Cardiac fibroblast (primary cell): ENCODE data around the gene NCOR2.

Source experiments
- DNase-seq, 2 donors: peaks; one replicate each; pipeline versions ENCODE4 v3.0.0 to v3.0.0-alpha.2; 2010; ENCODE audit warnings: low read depth in 2 of 2
- H3K4me3 ChIP-seq, 2 donors: replicated peaks in 1 of 2; 1 replicate in 1 of 2; 2 replicates in 1 of 2; pipeline ENCODE4 v1.5.1; 2011; ENCODE audit warnings: low read depth in 2 of 2, low read length in 2 of 2, mild to moderate bottlenecking in 2 of 2, moderate library complexity in 1 of 2
- CTCF ChIP-seq: IDR thresholded peaks from one replicate; pipeline ENCODE4 v1.5.1; 2011; ENCODE audit warnings: low read depth, mild to moderate bottlenecking, low read length, inconsistent platforms

Gene NCOR2

DNA sequence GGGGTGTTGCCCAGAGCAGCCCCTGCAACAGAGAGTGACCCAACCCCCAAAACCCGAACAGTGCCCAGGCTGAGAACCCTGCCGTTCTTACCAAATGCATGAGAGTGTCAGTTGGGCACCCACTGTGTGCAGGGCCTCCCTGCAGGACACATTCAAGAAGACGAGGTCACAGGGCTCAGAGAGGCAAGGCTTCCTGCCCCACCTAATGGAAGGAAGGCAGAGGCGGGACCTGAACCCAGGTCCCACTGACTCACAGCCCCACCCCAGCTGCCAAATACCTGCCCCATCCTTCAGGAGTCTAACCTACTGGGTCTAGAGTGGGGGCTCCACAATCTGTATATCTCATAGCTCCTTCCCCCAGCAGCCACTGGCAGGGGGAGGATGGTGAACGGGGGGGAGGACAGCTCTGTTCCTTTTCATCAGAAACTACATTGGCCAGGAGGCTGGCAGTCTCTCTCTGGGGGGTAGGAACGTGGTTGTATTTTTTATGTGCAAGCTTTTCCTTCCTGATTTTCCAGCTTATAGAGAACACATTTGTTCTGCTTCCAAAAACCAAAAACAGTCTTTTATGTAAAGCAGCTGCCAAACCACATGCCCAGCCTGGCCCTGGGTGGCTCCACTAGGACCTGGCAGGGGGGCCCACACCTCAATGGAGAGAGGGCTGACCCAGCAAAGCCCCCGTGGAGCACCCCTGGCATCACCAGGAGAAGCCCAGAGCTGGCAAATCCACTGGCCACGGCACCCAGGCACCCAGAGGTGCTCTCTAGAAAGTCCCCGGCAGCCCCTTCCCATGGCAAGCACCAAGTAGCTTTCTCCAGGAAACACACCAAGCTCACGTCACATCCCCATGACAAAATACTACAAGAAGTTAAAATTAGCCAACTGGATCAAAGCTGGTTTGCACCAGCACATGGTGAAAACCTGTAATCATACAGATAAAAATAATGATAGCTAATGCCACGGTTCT lies 17.0 kb downstream of the NCOR2 start:
- no peak for TF ChIP-seq CTCF
- H3K4me3 ChIP-seq = no peak overlapping the region
- DNase-seq = no peak

GRCh38 chr12:124549629-124550028 lies 17.8 kb downstream of the NCOR2 start:
- no peak for DNase-seq
- no peak overlapping the region for H3K4me3 ChIP-seq
- TF ChIP-seq CTCF = no peak

DNA sequence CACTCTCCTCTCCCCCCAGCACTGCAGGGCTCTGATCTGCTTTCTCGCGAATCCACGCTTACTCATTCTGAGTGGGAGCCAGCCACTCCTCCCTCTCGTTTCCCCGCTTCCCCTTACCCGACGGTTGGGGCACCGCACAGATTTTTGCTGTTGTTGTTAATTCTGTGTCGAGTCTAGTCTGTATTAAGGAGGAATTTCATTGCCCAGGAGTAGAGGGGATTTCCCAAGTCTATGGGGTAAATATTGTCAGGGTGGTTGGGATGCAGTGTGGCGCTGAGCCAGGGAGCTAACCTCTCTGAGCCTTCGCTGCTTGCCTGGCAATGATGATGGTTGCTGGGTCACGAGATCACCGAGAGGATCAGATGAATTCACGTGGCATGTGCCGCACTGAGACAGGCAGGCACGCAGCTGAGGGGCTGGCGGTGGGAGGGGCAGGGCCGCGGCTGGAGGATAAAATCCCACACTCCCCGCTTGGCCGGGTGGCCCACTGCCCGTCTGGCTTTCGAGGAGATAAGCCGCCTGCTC lies 18.5 kb downstream of the NCOR2 start:
- no peak overlapping the region for H3K4me3 ChIP-seq
- TF ChIP-seq CTCF = no peak
- DNase-seq = peak; percentile 70 to 82

DNA sequence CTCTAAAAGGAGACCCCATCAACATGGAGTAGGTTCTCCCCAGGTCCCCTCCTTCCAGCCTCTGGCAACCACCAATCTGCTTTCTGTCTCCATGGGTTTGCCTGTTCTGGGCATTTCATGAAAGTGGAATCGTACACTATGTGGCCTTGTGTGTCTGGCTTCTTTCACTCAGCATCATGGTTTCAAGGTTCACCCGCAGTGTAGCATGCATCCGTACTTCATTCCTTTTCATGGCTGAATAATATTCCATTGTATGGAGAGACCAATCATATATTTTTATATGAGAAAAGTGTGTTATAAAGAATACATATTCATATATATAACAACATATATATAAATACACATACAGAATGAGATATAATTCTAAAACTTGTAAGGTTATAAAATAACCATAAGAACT lies 19.8 kb downstream of the NCOR2 start:
- no peak for TF ChIP-seq CTCF
- H3K4me3 ChIP-seq = no peak overlapping the region
- DNase-seq = no peak

DNA sequence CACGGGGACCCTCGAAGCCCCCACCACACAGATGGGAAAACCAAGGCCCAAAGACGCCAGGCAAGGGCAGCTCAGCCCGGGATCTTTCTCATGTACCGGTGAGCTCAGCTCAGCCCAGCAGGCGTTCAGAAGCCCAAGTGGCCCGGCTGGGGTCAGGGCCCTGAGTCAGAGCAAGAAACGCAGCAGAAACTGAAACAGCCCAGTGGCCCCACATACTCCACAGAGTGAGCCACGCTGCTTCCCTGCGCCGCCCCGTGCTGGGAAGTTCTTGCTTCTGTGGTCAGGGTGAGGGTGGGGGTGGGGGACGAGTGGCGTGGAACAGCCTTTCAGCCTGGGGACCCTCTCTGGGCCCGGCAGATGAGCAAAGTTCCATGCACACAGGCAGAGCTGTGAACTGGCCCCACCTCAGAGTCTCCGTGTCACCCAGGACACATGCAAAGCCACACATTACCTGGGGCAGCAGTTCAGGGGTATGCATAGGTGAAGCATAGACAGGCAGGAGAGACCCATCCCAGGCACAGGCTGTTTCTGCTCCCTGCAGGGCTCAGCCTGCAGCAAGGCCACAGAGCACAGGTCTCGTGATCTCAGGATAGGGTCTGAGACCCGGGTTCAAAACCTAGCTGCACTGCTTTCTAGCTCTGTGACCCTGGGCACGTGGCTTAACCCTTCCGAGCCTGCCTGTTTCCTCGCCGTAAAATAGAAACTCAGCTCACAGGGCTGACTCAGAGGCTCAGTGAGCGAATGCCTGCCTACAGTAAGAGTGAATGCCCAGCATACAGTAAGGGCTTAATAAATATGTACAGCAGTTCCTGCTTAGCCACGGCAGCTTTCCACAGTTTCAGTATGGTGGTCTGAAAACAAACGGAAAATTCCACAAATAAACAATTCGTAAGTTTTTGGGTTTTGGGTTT lies 21.6 kb downstream of the NCOR2 start:
- TF ChIP-seq CTCF = no peak
- peak in 1 of 2 donors; percentile 70 for DNase-seq
- H3K4me3 ChIP-seq = no peak overlapping the region

GRCh38 chr12:124544983-124545382 lies 22.4 kb downstream of the NCOR2 start:
- no peak overlapping the region for H3K4me3 ChIP-seq
- TF ChIP-seq CTCF = no peak
- no peak for DNase-seq
